ENCODE measurements around the gene XKR7.

The XKR7 gene

GRCh38 chr20:32045999-32046398, 78.0 kb downstream of the XKR7 start:
- DNase-seq (ENCODE audit: low spot score), result no peak

DNA sequence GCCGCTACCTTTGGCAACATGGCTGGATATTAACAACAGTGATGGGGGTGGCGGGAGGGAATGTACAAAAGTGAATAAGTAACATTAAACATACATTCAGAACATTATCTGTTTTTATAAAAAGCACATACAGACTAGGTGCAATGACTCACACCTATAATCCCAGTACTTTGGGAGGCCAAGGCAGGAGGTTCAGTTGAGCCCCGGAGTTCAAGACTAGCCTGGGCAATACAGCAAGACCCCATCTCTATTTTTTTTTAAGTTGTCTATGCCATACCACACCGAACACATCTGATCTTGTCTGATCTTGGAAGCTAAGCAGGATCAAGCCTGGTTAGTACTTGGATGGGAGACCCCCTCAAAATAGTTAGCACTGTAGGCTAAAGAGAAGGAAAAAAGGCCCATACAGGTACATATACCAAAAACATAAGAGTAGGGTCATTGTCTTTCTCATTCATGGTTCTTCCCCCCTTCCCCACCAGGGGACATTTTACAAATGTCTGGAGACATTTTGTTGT, 82.4 kb downstream of the XKR7 start:
- DNase-seq (ENCODE audit: low spot score), result no peak

GRCh38 chr20:32050851-32051556, 83.1 kb downstream of the XKR7 start:
- no peak for DNase-seq (ENCODE audit: low spot score)

DNA sequence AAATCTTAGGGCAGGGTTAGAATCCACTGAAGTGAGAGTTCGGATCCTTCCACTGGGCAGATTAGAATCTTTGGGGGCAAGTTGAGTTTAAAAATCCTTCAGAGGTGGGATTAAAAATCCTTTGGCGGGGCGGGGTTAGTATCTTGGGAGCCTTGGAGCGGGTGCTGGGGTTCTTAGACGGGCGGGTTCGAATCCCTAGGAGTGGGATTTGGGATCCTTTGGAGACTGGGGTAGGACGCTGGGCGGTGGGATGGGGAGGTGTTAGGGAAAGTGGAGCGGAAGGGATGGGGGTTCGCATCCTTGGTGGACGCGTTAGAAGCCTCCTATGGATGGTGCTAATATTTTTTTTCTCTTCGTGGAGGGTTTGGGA, 83.8 kb downstream of the XKR7 start:
- no peak for DNase-seq (ENCODE audit: low spot score)

GRCh38 chr20:32052090-32052777, 84.3 kb downstream of the XKR7 start, which contains the start of gene HCK:
Gene HCK (plus strand): TSS chr20:32052242.
- DNase-seq (ENCODE audit: low spot score), result no peak

GRCh38 chr20:32052778-32053362, 84.9 kb downstream of the XKR7 start:
- no peak for DNase-seq (ENCODE audit: low spot score)

All from ecto neural progenitor cell (in vitro differentiated cells).